Measurements from ENCODE around the gene NFIX. TPM values are rescaled to one million over a fixed set of nuclear protein-coding genes. Genes with fewer than 3 reads are reported as not detected.

Gene NFIX
- total and polyA plus RNA-seq, 2 donors from 2014 or later: 4.3 to 65.0 TPM

GRCh38 chr19:13038306-13039210 lies 43.3 kb downstream of the NFIX start:
- Histone ChIP-seq H3K36me3 (ENCODE audit: control insufficient read depth in 2 of 3, insufficient read depth in 3 of 3, low read length in 3 of 3) (no peaks in the 10 kb centered on the region), H3K4me3 (ENCODE audit: low read length in 3 of 3) (no peak overlapping the region), H3K27ac (ENCODE audit: low read depth in 2 of 2, low read length in 2 of 2) (no peak overlapping the region), H3K4me1 (ENCODE audit: control insufficient read depth in 2 of 3, insufficient read depth in 2 of 3, low read depth in 1 of 3, low read length in 3 of 3) (peaks cover 0 to 23% (median 12%) of the 10 kb centered on the region in 3 donors), H3K9me3 (ENCODE audit: control insufficient read depth in 2 of 3, insufficient read depth in 1 of 3, low read length in 3 of 3) (no peaks in the 10 kb centered on the region), H3K27me3 (ENCODE audit: control insufficient read depth, insufficient read depth, low read length) (peaks cover 3% of the 10 kb centered on the region), H3K9ac (ENCODE audit: low read length in 3 of 3) (no peak overlapping the region)
- intact Hi-C loops (cut with DNase I): no loop called here
- no peak for DNase-seq
- FAIRE-seq: no peak
- TF ChIP-seq, protein P1, sequence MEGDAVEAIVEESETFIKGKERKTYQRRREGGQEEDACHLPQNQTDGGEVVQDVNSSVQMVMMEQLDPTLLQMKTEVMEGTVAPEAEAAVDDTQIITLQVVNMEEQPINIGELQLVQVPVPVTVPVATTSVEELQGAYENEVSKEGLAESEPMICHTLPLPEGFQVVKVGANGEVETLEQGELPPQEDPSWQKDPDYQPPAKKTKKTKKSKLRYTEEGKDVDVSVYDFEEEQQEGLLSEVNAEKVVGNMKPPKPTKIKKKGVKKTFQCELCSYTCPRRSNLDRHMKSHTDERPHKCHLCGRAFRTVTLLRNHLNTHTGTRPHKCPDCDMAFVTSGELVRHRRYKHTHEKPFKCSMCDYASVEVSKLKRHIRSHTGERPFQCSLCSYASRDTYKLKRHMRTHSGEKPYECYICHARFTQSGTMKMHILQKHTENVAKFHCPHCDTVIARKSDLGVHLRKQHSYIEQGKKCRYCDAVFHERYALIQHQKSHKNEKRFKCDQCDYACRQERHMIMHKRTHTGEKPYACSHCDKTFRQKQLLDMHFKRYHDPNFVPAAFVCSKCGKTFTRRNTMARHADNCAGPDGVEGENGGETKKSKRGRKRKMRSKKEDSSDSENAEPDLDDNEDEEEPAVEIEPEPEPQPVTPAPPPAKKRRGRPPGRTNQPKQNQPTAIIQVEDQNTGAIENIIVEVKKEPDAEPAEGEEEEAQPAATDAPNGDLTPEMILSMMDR (IDR thresholded peaks at IDR 0.05; ENCODE audit: borderline replicate concordance, extremely low read depth, insufficient read depth): no peak

DNA sequence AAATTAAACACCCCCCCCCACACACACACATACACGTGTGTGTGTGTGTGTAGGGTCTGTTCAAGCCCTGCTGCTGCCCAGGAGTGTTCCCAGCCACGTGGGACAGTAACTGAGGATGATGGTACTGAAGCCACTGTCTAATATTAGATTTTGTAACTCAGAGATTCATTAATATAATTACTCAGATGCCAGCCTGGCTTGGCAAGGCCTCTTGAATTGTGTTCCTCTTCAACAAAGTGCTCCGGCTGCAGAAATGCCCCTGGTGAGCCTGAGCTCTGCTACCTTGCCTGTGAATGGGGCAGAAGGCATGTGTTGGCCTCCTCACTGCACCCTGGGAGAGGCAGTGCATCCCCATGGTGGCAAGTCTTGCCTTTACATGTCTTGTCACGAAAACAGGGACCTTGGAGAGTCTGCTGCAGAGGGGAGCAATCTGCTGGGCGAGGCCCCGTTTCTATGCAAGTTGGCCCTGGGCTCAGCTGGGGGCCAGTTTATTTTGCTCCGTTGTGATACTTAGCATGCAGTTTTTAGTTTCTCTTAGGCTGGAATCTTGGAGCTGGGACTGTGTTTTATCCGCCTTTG lies 44.0 kb downstream of the NFIX start:
- H3K9me3 ChIP-seq (ENCODE audit: control insufficient read depth in 2 of 3, insufficient read depth in 1 of 3, low read length in 3 of 3): no peaks in the 10 kb centered on the region
- no peak for DNase-seq
- H3K9ac ChIP-seq (ENCODE audit: low read length in 3 of 3): no peak overlapping the region
- H3K27me3 ChIP-seq (ENCODE audit: control insufficient read depth, insufficient read depth, low read length): peaks cover 3% of the 10 kb centered on the region
- H3K4me1 ChIP-seq (ENCODE audit: control insufficient read depth in 2 of 3, insufficient read depth in 2 of 3, low read depth in 1 of 3, low read length in 3 of 3): peaks cover 0 to 22% (median 8%) of the 10 kb centered on the region in 3 donors
- FAIRE-seq: no peak
- H3K36me3 ChIP-seq (ENCODE audit: control insufficient read depth in 2 of 3, insufficient read depth in 3 of 3, low read length in 3 of 3): no peaks in the 10 kb centered on the region
- no peak overlapping the region for H3K27ac ChIP-seq (ENCODE audit: low read depth in 2 of 2, low read length in 2 of 2)
- intact Hi-C loops (cut with DNase I): no loop called here
- TF ChIP-seq, protein P1 (IDR thresholded peaks at IDR 0.05; ENCODE audit: borderline replicate concordance, extremely low read depth, insufficient read depth): no peak
- no peak overlapping the region for H3K4me3 ChIP-seq (ENCODE audit: low read length in 3 of 3)

DNA sequence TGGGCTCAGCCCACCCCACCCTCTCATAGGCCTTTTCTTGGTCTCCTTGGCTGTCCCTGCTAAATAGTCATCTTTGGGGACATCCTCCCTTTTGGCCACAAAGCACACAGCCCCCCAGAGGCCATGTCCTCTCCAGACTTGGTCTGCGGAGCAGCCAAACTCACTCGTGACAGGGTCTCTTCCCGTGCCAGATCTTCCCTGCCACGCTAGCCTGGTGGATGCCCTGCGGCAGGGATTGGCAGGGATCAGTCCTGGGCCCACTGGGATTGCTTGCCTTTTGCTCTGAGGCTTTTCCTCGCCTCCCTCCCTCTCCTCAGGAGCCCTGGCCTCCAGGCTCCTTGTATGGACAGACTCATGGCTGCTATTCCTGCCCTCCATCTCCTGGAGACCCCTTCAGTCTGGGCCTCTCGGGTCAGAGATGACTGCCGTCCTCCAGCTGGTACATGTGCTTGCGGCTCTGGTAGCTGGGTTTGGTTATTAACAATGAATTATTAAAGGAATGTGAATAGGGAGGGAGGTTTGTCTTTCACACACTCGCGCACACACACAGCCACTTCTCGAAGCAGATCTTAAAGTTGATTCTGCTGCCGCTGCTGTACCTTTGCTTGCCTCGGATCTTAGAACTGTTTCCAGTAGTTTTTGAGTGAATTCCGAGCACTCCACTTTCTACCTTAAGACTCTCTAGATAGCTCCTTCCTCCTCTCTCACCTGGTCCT lies 45.1 kb downstream of the NFIX start:
- TF ChIP-seq, protein P1 (IDR thresholded peaks at IDR 0.05; ENCODE audit: borderline replicate concordance, extremely low read depth, insufficient read depth): no peak
- intact Hi-C loops (cut with DNase I): no loop called here

More for the DNA sequence above, 45.1 kb downstream of the NFIX start:
- H3K9ac ChIP-seq (ENCODE audit: low read length in 3 of 3): peak overlapping the region in 1 of 3 donors; percentile 38
- no peak overlapping the region for H3K4me3 ChIP-seq (ENCODE audit: low read length in 3 of 3)
- no peaks in the 10 kb centered on the region for H3K36me3 ChIP-seq (ENCODE audit: control insufficient read depth in 2 of 3, insufficient read depth in 3 of 3, low read length in 3 of 3)
- DNase-seq (no peak), FAIRE-seq (no peak)
- H3K27ac ChIP-seq (ENCODE audit: low read depth in 2 of 2, low read length in 2 of 2): peak overlapping the region in 1 of 2 donors; percentile 10
- H3K9me3 ChIP-seq (ENCODE audit: control insufficient read depth in 2 of 3, insufficient read depth in 1 of 3, low read length in 3 of 3): no peaks in the 10 kb centered on the region
- peaks cover 3% of the 10 kb centered on the region for H3K27me3 ChIP-seq (ENCODE audit: control insufficient read depth, insufficient read depth, low read length)
- H3K4me1 ChIP-seq (ENCODE audit: control insufficient read depth in 2 of 3, insufficient read depth in 2 of 3, low read depth in 1 of 3, low read length in 3 of 3): peaks cover 0 to 20% (median 6%) of the 10 kb centered on the region in 3 donors
